ENCODE measurements around the gene TEKTIP1. TPM values are rescaled to one million over a fixed set of nuclear protein-coding genes. Genes with fewer than 3 reads are reported as not detected.

TEKTIP1 gene
- total and polyA plus RNA-seq, 10 of the 15 experiments (the other 5 are each of a cell fraction or from before 2014, with no cell fraction given): 0.18 to 2.6 (median 0.60) TPM; not detected in 5

DNA sequence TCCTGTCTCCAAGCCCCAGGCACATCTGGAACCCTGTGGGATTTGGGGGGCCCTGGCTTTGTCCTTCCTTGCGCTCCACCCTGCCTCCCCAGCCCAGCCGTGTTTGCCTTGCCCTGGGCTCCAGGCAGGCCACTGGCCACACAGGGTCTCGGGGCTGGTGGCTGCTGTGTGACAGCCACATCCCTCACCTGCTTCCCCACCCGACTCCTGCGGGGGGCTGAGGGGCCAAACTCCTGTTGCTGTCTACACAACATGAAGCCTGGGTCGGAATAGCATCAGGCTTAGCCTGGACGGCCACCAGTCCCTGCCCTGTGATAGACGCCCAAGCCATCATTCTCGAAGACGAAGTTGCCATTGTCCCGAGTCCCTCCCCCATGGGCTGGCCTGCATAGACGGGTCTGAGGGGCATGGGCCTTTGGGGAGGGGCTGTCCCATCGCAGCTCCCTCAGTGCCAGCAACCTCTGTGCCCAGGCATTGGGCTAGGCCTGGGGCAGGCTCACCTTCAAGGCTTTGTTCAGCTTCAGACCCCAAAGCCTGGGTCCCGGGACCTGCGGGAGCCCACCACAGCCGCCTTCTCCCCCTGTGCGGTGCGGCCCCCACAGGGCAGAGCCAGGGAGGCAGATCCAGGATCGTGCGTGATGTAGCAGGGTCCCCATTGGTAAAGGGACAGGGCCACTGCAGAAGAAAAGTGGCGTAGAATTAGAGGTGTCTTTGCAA lies 15.5 kb upstream of the TEKTIP1 start:
- H3K9ac ChIP-seq (ENCODE audit: control insufficient read depth, insufficient read depth, low read length): no peak overlapping the region
- ChIA-PET SMC1A (ENCODE audit: uncharacterized antibody, unreplicated experiment) (no interaction called here), RAD21 (ENCODE audit: unreplicated experiment) (no interaction called here), CTCF (no interaction called here), POLR2A (no interaction called here)
- no peaks in the 10 kb centered on the region for H3K9me3 ChIP-seq (replicated peaks; ENCODE audit: control insufficient read depth, insufficient read depth, low read length)
- BruUV-seq (replicated peaks): no TSS peak
- H4K20me1 ChIP-seq (ENCODE audit: control insufficient read depth, insufficient read depth): no peaks in the 10 kb centered on the region
- no peaks in the 10 kb centered on the region for H3K4me1 ChIP-seq (ENCODE audit: control insufficient read depth, insufficient read depth, low read length)
- FAIRE-seq (no peak), DNase-seq (ENCODE audit: low read depth, low spot score) (no peak), ATAC-seq (no peak)
- no peak overlapping the region for H3K4me2 ChIP-seq (ENCODE audit: control insufficient read depth, insufficient read depth)
- no peak overlapping the region for H3K27ac ChIP-seq (ENCODE audit: control insufficient read depth, insufficient read depth)
- peaks cover 5 to 45% of the 10 kb centered on the region in 2 experiments; a peak in 3 of 4 replicates for H3K36me3 ChIP-seq (ENCODE audit: control insufficient read depth in 2 of 2, insufficient read depth in 2 of 2, low read length in 1 of 2)
- no peak overlapping the region for H2AFZ ChIP-seq (ENCODE audit: control insufficient read depth, low read depth, low read length)
- no peak overlapping the region for H3K4me3 ChIP-seq
- 96% methylated on average over 21 of the region's 21 CpGs for WGBS (ENCODE audit: insufficient coverage, insufficient replicate concordance, low lambda C conversion rate, missing lambda C conversion rate)
- H3K27me3 ChIP-seq (replicated peaks in 1 of 2; ENCODE audit: control insufficient read depth in 2 of 2, insufficient read depth in 2 of 2, low read length in 1 of 2): no peaks in the 10 kb centered on the region
- no peak for TF ChIP-seq USF1 (IDR thresholded peaks at IDR 0.05; ENCODE audit: borderline replicate concordance, extremely low read length, insufficient read depth, low read depth, low read length)
- TF ChIP-seq SUPT20H (IDR thresholded peaks at IDR 0.05; ENCODE audit: borderline replicate concordance, control insufficient read depth, low read depth, low read length): no peak
- no peak for TF ChIP-seq TCF7 (IDR thresholded peaks at IDR 0.05; ENCODE audit: borderline replicate concordance)
- TF ChIP-seq, protein P1, sequence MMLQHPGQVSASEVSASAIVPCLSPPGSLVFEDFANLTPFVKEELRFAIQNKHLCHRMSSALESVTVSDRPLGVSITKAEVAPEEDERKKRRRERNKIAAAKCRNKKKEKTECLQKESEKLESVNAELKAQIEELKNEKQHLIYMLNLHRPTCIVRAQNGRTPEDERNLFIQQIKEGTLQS (IDR thresholded peaks at IDR 0.05; ENCODE audit: borderline replicate concordance, extremely low read depth, low read depth, low read length): no peak
- no peak for TF ChIP-seq BCL11A (IDR thresholded peaks at IDR 0.05; ENCODE audit: low read depth, low read length)
- intact Hi-C loops (cut with micrococcal nuclease; ENCODE audit: unreplicated experiment) (no loop called here), in situ Hi-C loops (cut with MboI) (no loop called here)
- peaks cover 3% of the 10 kb centered on the region for H3K79me2 ChIP-seq (ENCODE audit: control insufficient read depth, insufficient read depth, low read length)
